OCI-LY1 (cell line): Measurements from ENCODE around the gene ETV3.

Experiments used
- EZH2 ChIP-seq: fragments of 200-600 bp; sonication (generic), shearing (Covaris generic); IDR thresholded peaks from 2 replicates; pipeline ENCODE4 v1.8.0; 2017; ENCODE audit warnings: borderline replicate concordance, mixed run types, mild to moderate bottlenecking, antibody characterized with exemption, low read length, moderate library complexity, mixed read lengths
- TF ChIP-seq, protein P1 (sequence below): fragments of 200-600 bp; sonication (generic), shearing (Covaris generic); IDR thresholded peaks from 2 replicates; pipeline ENCODE4 v1.5.1; 2017; ENCODE audit warnings: mild to moderate bottlenecking, antibody characterized with exemption, low read length, moderate library complexity, mixed read lengths

DNA sequence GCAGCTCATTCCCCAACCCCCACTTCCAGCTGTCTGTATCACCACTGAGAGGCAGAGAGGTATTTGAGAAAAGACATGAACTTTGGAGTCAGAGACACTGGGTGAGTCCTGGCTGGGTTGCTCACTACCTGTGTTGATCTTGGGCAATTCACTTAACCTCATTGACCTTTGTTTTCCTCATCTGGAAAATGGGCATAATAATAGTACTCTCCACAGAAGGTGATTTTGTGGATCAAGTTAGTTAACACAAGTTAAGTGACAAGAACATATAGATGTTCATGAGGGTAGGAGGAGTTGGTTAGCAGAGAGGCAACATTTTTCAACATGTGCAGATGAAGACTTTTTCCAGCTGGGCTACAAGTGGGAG is 21.5 kb downstream of the ETV3 start:
- TF ChIP-seq EZH2, result no peak
- TF ChIP-seq, protein P1, sequence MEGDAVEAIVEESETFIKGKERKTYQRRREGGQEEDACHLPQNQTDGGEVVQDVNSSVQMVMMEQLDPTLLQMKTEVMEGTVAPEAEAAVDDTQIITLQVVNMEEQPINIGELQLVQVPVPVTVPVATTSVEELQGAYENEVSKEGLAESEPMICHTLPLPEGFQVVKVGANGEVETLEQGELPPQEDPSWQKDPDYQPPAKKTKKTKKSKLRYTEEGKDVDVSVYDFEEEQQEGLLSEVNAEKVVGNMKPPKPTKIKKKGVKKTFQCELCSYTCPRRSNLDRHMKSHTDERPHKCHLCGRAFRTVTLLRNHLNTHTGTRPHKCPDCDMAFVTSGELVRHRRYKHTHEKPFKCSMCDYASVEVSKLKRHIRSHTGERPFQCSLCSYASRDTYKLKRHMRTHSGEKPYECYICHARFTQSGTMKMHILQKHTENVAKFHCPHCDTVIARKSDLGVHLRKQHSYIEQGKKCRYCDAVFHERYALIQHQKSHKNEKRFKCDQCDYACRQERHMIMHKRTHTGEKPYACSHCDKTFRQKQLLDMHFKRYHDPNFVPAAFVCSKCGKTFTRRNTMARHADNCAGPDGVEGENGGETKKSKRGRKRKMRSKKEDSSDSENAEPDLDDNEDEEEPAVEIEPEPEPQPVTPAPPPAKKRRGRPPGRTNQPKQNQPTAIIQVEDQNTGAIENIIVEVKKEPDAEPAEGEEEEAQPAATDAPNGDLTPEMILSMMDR, result no peak
